HG03575 (cell line): ENCODE data around the gene RAPGEF3.

Experiments
- ATAC-seq: cut with Tn5 transposase; IDR thresholded peaks from one replicate; pipeline ENCODE4 v1.9.1; 2021; ENCODE audit not compliant: unreplicated experiment, insufficient number of reproducible peaks, low FRiP score; ENCODE audit errors: extremely low read depth

The RAPGEF3 gene

GRCh38 chr12:47766502-47767215, 8.0 kb upstream of the RAPGEF3 start:
- ATAC-seq = no peak

GRCh38 chr12:47763481-47764346, 5.0 kb upstream of the RAPGEF3 start:
- no peak for ATAC-seq

GRCh38 chr12:47762850-47763465, 4.3 kb upstream of the RAPGEF3 start:
- ATAC-seq = no peak

GRCh38 chr12:47758584-47758833, 171 bp downstream of the RAPGEF3 start:
- no peak for ATAC-seq

- no peak for ATAC-seq
These were observed 668 bp downstream of the RAPGEF3 start for GRCh38 chr12:47757840-47758583.

GRCh38 chr12:47757364-47757839, 1.3 kb downstream of the RAPGEF3 start:
- no peak for ATAC-seq

GRCh38 chr12:47755655-47756562, 2.8 kb downstream of the RAPGEF3 start:
- ATAC-seq = no peak

GRCh38 chr12:47754881-47755280, 3.8 kb downstream of the RAPGEF3 start:
- no peak for ATAC-seq

GRCh38 chr12:47754126-47754525, 4.6 kb downstream of the RAPGEF3 start:
- no peak for ATAC-seq

- ATAC-seq = no peak
These were observed 5.4 kb downstream of the RAPGEF3 start for GRCh38 chr12:47753021-47754001.

GRCh38 chr12:47752552-47752951, 6.1 kb downstream of the RAPGEF3 start:
- no peak for ATAC-seq

GRCh38 chr12:47752121-47752520, 6.6 kb downstream of the RAPGEF3 start:
- no peak for ATAC-seq

- no peak for ATAC-seq
These were observed 7.1 kb downstream of the RAPGEF3 start for GRCh38 chr12:47751561-47751960.

- no peak for ATAC-seq
These were observed 7.7 kb downstream of the RAPGEF3 start for GRCh38 chr12:47750916-47751470.

GRCh38 chr12:47750229-47750798, 8.4 kb downstream of the RAPGEF3 start:
- no peak for ATAC-seq

- no peak for ATAC-seq
These were observed 9.8 kb downstream of the RAPGEF3 start for GRCh38 chr12:47748899-47749298.

GRCh38 chr12:47748507-47748828, 10.2 kb downstream of the RAPGEF3 start:
- no peak for ATAC-seq
